HepG2 (cell line): ENCODE results near the gene TOX2. TPM values are rescaled to one million over a fixed set of nuclear protein-coding genes. Genes with fewer than 3 reads are reported as not detected.

Source experiments
- ATAC-seq: fragments of 200-7000 bp; cut with Tn5 transposase; 3 replicates; pipeline ENCODE4 v1.9.1; 2020; ENCODE audit warnings: mild to moderate bottlenecking, moderate library complexity
- BruUV-seq: library from RNA; stranded (reverse); fragments of 400-500 nt; replicated peaks from 2 replicates; lab custom pipeline; 2021; lab: Mats Ljungman, UMichigan
- CTCF ChIA-PET: fragments of 300-600 bp; formaldehyde crosslinking; extraction: SDS; loops from one replicate; lab custom pipeline; 2021; ENCODE audit warnings: low total read pairs, inconsistent platforms, low intra/inter-chr PET ratio; lab: Yijun Ruan, JAX
- POLR2A ChIA-PET: fragments of 350-600 bp; sonication (Branson Sonifier 250); formaldehyde crosslinking; loops from one replicate; lab custom pipeline; 2020; ENCODE audit warnings: antibody characterized with exemption, inconsistent platforms; lab: Yijun Ruan, JAX
- DNase-seq: peaks from one replicate; pipeline ENCODE4 v3.0.0-alpha.2; 2015; ENCODE audit warnings: low spot score
- FAIRE-seq: peaks from 3 replicates; lab custom pipeline; 2011; peaks lifted over from hg19 to GRCh38; lab: Jason Lieb, UNC
- H2AFZ ChIP-seq: one replicate; pipeline ENCODE4 v1.6.1; 2011; ENCODE audit warnings: low read length, inconsistent platforms
- H3K27ac ChIP-seq: fragments of 300-600 bp; 3 replicates; pipeline ENCODE4 v1.8.0; 2011; ENCODE audit warnings: mixed run types, mild to moderate bottlenecking, mixed read lengths, low read length, inconsistent platforms; ENCODE audit not compliant: insufficient read depth; ENCODE audit errors: extremely low read length
- H3K27me3 ChIP-seq, 2 experiments: fragments of 200-600 bp in 1 of 2; 2 replicates in 1 of 2; 3 replicates in 1 of 2; pipeline versions ENCODE4 v1.6.0 to v1.8.0; 2011; ENCODE audit warnings: low read length in 2 of 2, mild to moderate bottlenecking in 2 of 2, moderate library complexity in 2 of 2, inconsistent platforms in 1 of 2; ENCODE audit not compliant: insufficient read depth in 2 of 2, control insufficient read depth in 1 of 2
- H3K36me3 ChIP-seq, 2 experiments: fragments of 200-600 bp in 1 of 2; replicated peaks in 1 of 2; 2 replicates in 1 of 2; 3 replicates in 1 of 2; pipeline versions ENCODE4 v1.5.1 to v1.8.0; 2011; ENCODE audit warnings: low read length in 2 of 2, inconsistent platforms in 1 of 2; ENCODE audit not compliant: insufficient read depth in 2 of 2, control insufficient read depth in 1 of 2
- H3K4me1 ChIP-seq: 2 replicates; pipeline ENCODE4 v1.5.1; 2012; ENCODE audit warnings: low read length, inconsistent platforms; ENCODE audit not compliant: insufficient read depth
- H3K4me2 ChIP-seq: 2 replicates; pipeline ENCODE4 v1.6.0; 2011; ENCODE audit warnings: low read depth, low read length, inconsistent platforms
- H3K4me3 ChIP-seq, 3 experiments: fragments of 200-600 bp in 1 of 3; sonication (generic), shearing (Covaris generic) in 1 of 3; replicated peaks in 1 of 3; 2 replicates each; pipeline ENCODE4 v1.5.1; 2011 to 2016; ENCODE audit warnings: low read length in 3 of 3, inconsistent platforms in 2 of 3, low read depth in 2 of 3, mild to moderate bottlenecking in 2 of 3, control low read depth in 1 of 3, mixed read lengths in 1 of 3; ENCODE audit not compliant: insufficient read depth in 1 of 3
- H3K79me2 ChIP-seq: one replicate; pipeline ENCODE4 v1.6.1; 2011; ENCODE audit warnings: low read length, inconsistent platforms; ENCODE audit not compliant: insufficient read depth
- H3K9ac ChIP-seq: 2 replicates; pipeline ENCODE4 v1.6.0; 2011; ENCODE audit warnings: mild to moderate bottlenecking, low read depth, low read length, inconsistent platforms; ENCODE audit not compliant: insufficient read depth
- H3K9me3 ChIP-seq: 2 replicates; pipeline ENCODE4 v1.5.1; 2012; ENCODE audit warnings: mild to moderate bottlenecking, low read length
- H4K20me1 ChIP-seq: 2 replicates; pipeline ENCODE4 v1.6.0; 2011; ENCODE audit warnings: inconsistent platforms, mild to moderate bottlenecking, low read length, moderate library complexity; ENCODE audit not compliant: insufficient read depth
- FOXC1 ChIP-seq: sonication (generic); formaldehyde crosslinking; IDR thresholded peaks from 2 replicates; pipeline ENCODE4 v1.8.0; 2022; ENCODE audit warnings: mild to moderate bottlenecking, missing genetic modification reagents, borderline replicate concordance
- REPIN1 ChIP-seq: sonication (generic); formaldehyde crosslinking; IDR thresholded peaks from 2 replicates; pipeline ENCODE4 v1.8.0; 2022; ENCODE audit warnings: missing genetic modification reagents, low read depth, mild to moderate bottlenecking, borderline replicate concordance
- SKI ChIP-seq: fragments of 450-650 bp; IDR thresholded peaks from one replicate; pipeline ENCODE4 v1.6.1; 2018; ENCODE audit warnings: mild to moderate bottlenecking; ENCODE audit not compliant: partially characterized antibody
- ZNF563 ChIP-seq: sonication (generic); formaldehyde crosslinking; IDR thresholded peaks from 2 replicates; pipeline ENCODE4 v1.8.0; 2022; ENCODE audit warnings: mild to moderate bottlenecking, moderate library complexity, missing genetic modification reagents
- ZNF629 ChIP-seq: sonication (generic); formaldehyde crosslinking; conservative IDR thresholded peaks from 2 replicates; pipeline ENCODE4 v1.5.0; 2020; ENCODE audit warnings: missing genetic modification reagents
- ZNF816 ChIP-seq: sonication (generic); formaldehyde crosslinking; IDR thresholded peaks from 2 replicates; pipeline ENCODE4 v1.8.0; 2022; ENCODE audit warnings: missing genetic modification reagents, mild to moderate bottlenecking, borderline replicate concordance
- ZZZ3 ChIP-seq: sonication (generic); formaldehyde crosslinking; IDR thresholded peaks from 2 replicates; pipeline ENCODE4 v1.4.0; 2020; ENCODE audit warnings: missing genetic modification reagents, mild to moderate bottlenecking, borderline replicate concordance
- WGBS: methylation state at CpG from one replicate; pipeline ENCODE4 v1.1.6; 2017; ENCODE audit warnings: low lambda C conversion rate; 5-methylcytosine and 5-hydroxymethylcytosine counted together
- in situ Hi-C: cut with HindIII; loops from 2 replicates; pipeline ENCODE4 v1.10.0; 2017; ENCODE audit warnings: low pct_unique_long_range_greater_than_20kb; ENCODE audit not compliant: extremely low pct_ligation_motif_present
- intact Hi-C: fragments of 100-400 bp; cut with micrococcal nuclease; formaldehyde crosslinking; loops from one replicate; pipeline ENCODE4 v1.10.0; 2022; ENCODE audit not compliant: unreplicated experiment
- polyA plus RNA-seq, 8 experiments: library from polyadenylated mRNA; depleted of rRNA in 3 of 8; stranded (reverse) in 7 of 8; unstranded in 1 of 8; fragments of >200 nt; fragmentation: Illumina TruSeq in 4 of 8; extraction: Trizol in 4 of 8; gene quantifications; 2 replicates each; pipeline versions ENCODE4 v1.2.1 to v1.2.3, GENCODE V29; 2011 to 2016; ENCODE audit warnings: low read depth in 4 of 8, missing spikeins in 1 of 8, mixed read lengths in 1 of 8; ENCODE audit not compliant: insufficient read depth in 1 of 8
- total RNA-seq, 5 experiments: library from RNA; depleted of rRNA; stranded (reverse); fragments of >200 nt; fragmentation: Illumina TruSeq; extraction: Trizol; gene quantifications; 2 replicates each; pipeline ENCODE4 v1.2.3, GENCODE V29; 2016; ENCODE audit warnings: low read depth in 1 of 5
- TF ChIP-seq, protein P1 (sequence below), 2 experiments: fragments of 450-650 bp in 1 of 2; sonication (generic) in 1 of 2; formaldehyde crosslinking; IDR thresholded peaks; 2 replicates each; pipeline versions ENCODE4 v1.5.0 to v1.8.0; 2020 to 2022; ENCODE audit warnings: mild to moderate bottlenecking in 1 of 2, missing genetic modification reagents in 1 of 2
- TF ChIP-seq, protein P2 (sequence below): sonication (generic); formaldehyde crosslinking; IDR thresholded peaks from 2 replicates; pipeline ENCODE4 v1.5.1; 2020; ENCODE audit warnings: mild to moderate bottlenecking, moderate library complexity, missing genetic modification reagents
- TF ChIP-seq, protein P3 (sequence below): sonication (generic); formaldehyde crosslinking; IDR thresholded peaks from 2 replicates; pipeline ENCODE4 v1.8.0; 2022; ENCODE audit warnings: mild to moderate bottlenecking, missing genetic modification reagents, moderate library complexity
- TF ChIP-seq, protein P4 (sequence below): sonication (generic); formaldehyde crosslinking; IDR thresholded peaks from 2 replicates; pipeline ENCODE4 v1.4.0; 2020; ENCODE audit warnings: mild to moderate bottlenecking, missing genetic modification reagents

The TOX2 gene
- total and polyA plus RNA-seq, 2 of the 13 experiments (the other 11 are each of a cell fraction or from before 2014, with no cell fraction given), result not detected

DNA sequence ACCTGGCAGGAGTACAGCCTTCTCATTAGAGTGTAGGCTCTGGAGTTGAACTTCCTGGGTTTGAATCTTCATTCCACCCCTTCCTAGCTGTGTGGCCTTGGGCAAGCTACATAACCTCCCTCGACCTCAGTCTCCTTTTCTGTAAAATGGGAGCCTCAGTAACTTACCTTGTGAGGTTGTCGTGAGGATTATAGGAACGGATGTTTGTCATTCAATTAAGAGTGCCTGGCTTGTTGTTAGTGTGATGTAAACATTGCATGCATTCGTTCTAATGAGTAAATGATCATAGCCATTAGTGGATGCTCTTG, 45.2 kb downstream of the TOX2 start:
- no peaks in the 10 kb centered on the region for H3K79me2 ChIP-seq
- no peak for ATAC-seq
- POLR2A ChIA-PET, result no interaction called here
- H3K9ac ChIP-seq, result no peak overlapping the region
- no TSS peak for BruUV-seq
- TF ChIP-seq, protein P1, sequence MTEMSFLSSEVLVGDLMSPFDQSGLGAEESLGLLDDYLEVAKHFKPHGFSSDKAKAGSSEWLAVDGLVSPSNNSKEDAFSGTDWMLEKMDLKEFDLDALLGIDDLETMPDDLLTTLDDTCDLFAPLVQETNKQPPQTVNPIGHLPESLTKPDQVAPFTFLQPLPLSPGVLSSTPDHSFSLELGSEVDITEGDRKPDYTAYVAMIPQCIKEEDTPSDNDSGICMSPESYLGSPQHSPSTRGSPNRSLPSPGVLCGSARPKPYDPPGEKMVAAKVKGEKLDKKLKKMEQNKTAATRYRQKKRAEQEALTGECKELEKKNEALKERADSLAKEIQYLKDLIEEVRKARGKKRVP (CRISPR knock-in tag; IDR thresholded peaks at IDR 0.05), result no peak
- TF ChIP-seq, protein P2, sequence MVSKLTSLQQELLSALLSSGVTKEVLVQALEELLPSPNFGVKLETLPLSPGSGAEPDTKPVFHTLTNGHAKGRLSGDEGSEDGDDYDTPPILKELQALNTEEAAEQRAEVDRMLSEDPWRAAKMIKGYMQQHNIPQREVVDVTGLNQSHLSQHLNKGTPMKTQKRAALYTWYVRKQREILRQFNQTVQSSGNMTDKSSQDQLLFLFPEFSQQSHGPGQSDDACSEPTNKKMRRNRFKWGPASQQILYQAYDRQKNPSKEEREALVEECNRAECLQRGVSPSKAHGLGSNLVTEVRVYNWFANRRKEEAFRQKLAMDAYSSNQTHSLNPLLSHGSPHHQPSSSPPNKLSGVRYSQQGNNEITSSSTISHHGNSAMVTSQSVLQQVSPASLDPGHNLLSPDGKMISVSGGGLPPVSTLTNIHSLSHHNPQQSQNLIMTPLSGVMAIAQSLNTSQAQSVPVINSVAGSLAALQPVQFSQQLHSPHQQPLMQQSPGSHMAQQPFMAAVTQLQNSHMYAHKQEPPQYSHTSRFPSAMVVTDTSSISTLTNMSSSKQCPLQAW (CRISPR knock-in tag), result peak; percentile 9; the same call in 1 of the 2 replicates
- TF ChIP-seq ZNF563 (CRISPR knock-in tag) (no peak), ZNF629 (CRISPR knock-in tag) (peak; percentile 91)
- peaks cover 0 to 8% of the 10 kb centered on the region in 2 experiments; a peak in 1 of 5 replicates for H3K27me3 ChIP-seq
- peaks cover 35% of the 10 kb centered on the region for H3K4me1 ChIP-seq
- peaks cover 11% of the 10 kb centered on the region; the same call in 1 of the 2 replicates for H3K9me3 ChIP-seq
- no peaks in the 10 kb centered on the region for H3K36me3 ChIP-seq
- H3K4me2 ChIP-seq, result peak overlapping the region; percentile 48; the same call in 1 of the 2 replicates
- no peak overlapping the region for H3K27ac ChIP-seq
- H2AFZ ChIP-seq, result no peak overlapping the region
- no peak for DNase-seq
- no peak overlapping the region for H3K4me3 ChIP-seq
- in situ Hi-C loops (no loop called here), intact Hi-C loops (no loop called here)
- CTCF ChIA-PET, result no interaction called here
- 61% methylated on average over 4 of the region's 4 CpGs for WGBS
- H4K20me1 ChIP-seq, result no peaks in the 10 kb centered on the region
- no peak for FAIRE-seq

DNA sequence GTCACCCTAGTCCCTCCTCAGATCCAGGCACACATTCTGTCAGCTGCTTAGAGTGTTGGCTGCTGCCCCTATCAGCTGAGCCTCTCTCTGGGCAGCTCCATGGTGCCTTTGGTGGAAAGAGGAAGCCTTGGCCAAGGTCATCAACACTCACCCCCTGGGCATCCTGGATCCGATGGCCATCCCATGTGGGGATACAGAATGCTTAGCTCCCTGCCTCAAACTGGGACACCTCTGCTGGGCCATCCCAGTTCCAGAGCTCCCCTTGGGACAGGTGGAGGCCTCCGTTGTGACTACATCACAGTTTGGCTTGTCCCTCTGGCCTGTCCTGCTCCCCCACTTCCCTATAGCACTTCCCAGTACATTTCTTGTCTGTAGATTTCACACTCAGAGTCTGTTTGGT, 45.6 kb downstream of the TOX2 start:
- Histone ChIP-seq H3K9me3 (peaks cover 11% of the 10 kb centered on the region; the same call in 1 of the 2 replicates), H3K4me3 (no peak overlapping the region), H3K4me1 (peaks cover 35% of the 10 kb centered on the region), H2AFZ (no peak overlapping the region), H4K20me1 (no peaks in the 10 kb centered on the region), H3K27ac (no peak overlapping the region), H3K27me3 (peaks cover 0 to 8% of the 10 kb centered on the region in 2 experiments; a peak in 1 of 5 replicates), H3K79me2 (no peaks in the 10 kb centered on the region), H3K9ac (no peak overlapping the region), H3K4me2 (no peak overlapping the region), H3K36me3 (no peaks in the 10 kb centered on the region)
- no TSS peak for BruUV-seq
- in situ Hi-C loops, result no loop called here
- 45% methylated on average over 2 of the region's 2 CpGs for WGBS
- no peak for DNase-seq
- ChIA-PET CTCF (no interaction called here), POLR2A (no interaction called here)
- no peak for FAIRE-seq
- intact Hi-C loops, result no loop called here
- no peak for ATAC-seq
- TF ChIP-seq, protein P3, sequence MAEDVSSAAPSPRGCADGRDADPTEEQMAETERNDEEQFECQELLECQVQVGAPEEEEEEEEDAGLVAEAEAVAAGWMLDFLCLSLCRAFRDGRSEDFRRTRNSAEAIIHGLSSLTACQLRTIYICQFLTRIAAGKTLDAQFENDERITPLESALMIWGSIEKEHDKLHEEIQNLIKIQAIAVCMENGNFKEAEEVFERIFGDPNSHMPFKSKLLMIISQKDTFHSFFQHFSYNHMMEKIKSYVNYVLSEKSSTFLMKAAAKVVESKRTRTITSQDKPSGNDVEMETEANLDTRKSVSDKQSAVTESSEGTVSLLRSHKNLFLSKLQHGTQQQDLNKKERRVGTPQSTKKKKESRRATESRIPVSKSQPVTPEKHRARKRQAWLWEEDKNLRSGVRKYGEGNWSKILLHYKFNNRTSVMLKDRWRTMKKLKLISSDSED, result no peak
- TF ChIP-seq, protein P4, sequence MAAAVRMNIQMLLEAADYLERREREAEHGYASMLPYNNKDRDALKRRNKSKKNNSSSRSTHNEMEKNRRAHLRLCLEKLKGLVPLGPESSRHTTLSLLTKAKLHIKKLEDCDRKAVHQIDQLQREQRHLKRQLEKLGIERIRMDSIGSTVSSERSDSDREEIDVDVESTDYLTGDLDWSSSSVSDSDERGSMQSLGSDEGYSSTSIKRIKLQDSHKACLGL, result 0 out of 2 replicates have a peak, but pooled peaks have one; percentile 34
- TF ChIP-seq FOXC1 (CRISPR knock-in tag) (no peak), ZZZ3 (CRISPR knock-in tag) (0 out of 2 replicates have a peak, but pooled peaks have one; percentile 44), SKI (no peak), ZNF816 (CRISPR knock-in tag) (no peak), REPIN1 (CRISPR knock-in tag) (no peak)
